H1 (cell line): ENCODE results near the gene SYPL1. TPM values are rescaled to one million over a fixed set of nuclear protein-coding genes. Genes with fewer than 3 reads are reported as not detected.

Source experiments
- EZH2 ChIP-seq: fragments of 200-600 bp; sonication (generic); IDR thresholded peaks from 2 replicates; pipeline ENCODE4 v1.7.1; 2012; ENCODE audit warnings: low read depth, mild to moderate bottlenecking, moderate library complexity, low read length, inconsistent platforms; ENCODE audit not compliant: severe bottlenecking
- KDM5A ChIP-seq: fragments of 200-600 bp; IDR thresholded peaks from 2 replicates; pipeline ENCODE4 v1.7.1; 2012; ENCODE audit warnings: mild to moderate bottlenecking, low read length, inconsistent platforms, mixed read lengths
- MAFK ChIP-seq: IDR thresholded peaks from 2 replicates; pipeline ENCODE4 v1.6.1; 2012; ENCODE audit warnings: low read depth, mild to moderate bottlenecking, improper control_type of control experiment, low read length
- SUZ12 ChIP-seq: fragments of 200-600 bp; sonication (generic); IDR thresholded peaks from 2 replicates; pipeline ENCODE4 v1.6.1; 2012; ENCODE audit warnings: mild to moderate bottlenecking, inconsistent platforms, low read length, moderate library complexity, mixed read lengths
- TAF7 ChIP-seq: optimal IDR thresholded peaks from 2 replicates; pipeline ENCODE3; 2011; ENCODE audit warnings: low read depth, mild to moderate bottlenecking, inconsistent platforms, low read length, moderate library complexity, borderline replicate concordance
- TBP ChIP-seq: IDR thresholded peaks from 2 replicates; pipeline ENCODE4 v1.6.1; 2011; ENCODE audit warnings: low read depth, low read length, improper control_type of control experiment
- polyA plus RNA-seq, 7 experiments: library from polyadenylated mRNA; depleted of rRNA in 3 of 7; stranded (reverse) in 5 of 7; unstranded in 2 of 7; fragments of >200 nt in 5 of 7; fragments of 200-250 nt in 2 of 7; gene quantifications; 1 replicate in 5 of 7; 2 replicates in 1 of 7; 4 replicates in 1 of 7; pipeline versions ENCODE4 v1.2.1 to v1.2.3, GENCODE V29; 2011 to 2013; ENCODE audit warnings: missing spikeins in 2 of 7, mixed read lengths in 2 of 7
- total RNA-seq: library from RNA; stranded (reverse); fragmentation: NEBNext Ultra II Directional; extraction: Animal tissue kit (Norgen Biotek cat#: 25700); gene quantifications from 2 replicates; pipeline ENCODE4 v1.2.1, GENCODE V29; 2021

SYPL1 gene
- total and polyA plus RNA-seq, 2 of the 8 experiments (the other 6 are each of a cell fraction or from before 2014, with no cell fraction given) = 44.9 to 57.7 TPM

- TF ChIP-seq SUZ12 = peak; percentile 30; the same call in 1 of the 2 replicates
- TF ChIP-seq EZH2 = no peak
- TF ChIP-seq TBP = no peak
- no peak for TF ChIP-seq TAF7
- no peak for TF ChIP-seq KDM5A
- no peak for TF ChIP-seq MAFK
Measured at GRCh38 chr7:106111655-106112117, 426 bp downstream of the SYPL1 start (continued).
